Mesenchymal stem cell (in vitro differentiated cells and primary cell): Measurements from ENCODE around the gene TSPAN13.
"Not testable (repeated sequence)": the region's sequence is repeated elsewhere in the genome, so short reads cannot be mapped to it uniquely, and the experiment has no call there.

Experiments used
- DNase-seq: peaks from one replicate; pipeline ENCODE4 v3.0.0-alpha.2; 2013
- H2AFZ ChIP-seq: one replicate; pipeline ENCODE4 v1.6.1; 2013; ENCODE audit warnings: low read depth, mild to moderate bottlenecking, control low read depth, inconsistent platforms, low read length, moderate library complexity
- H2AK5ac ChIP-seq: 2 replicates; pipeline ENCODE4 v1.6.1; 2013; ENCODE audit warnings: low read length, moderate library complexity, mild to moderate bottlenecking, inconsistent platforms; ENCODE audit not compliant: severe bottlenecking
- H2BK120ac ChIP-seq: one replicate; pipeline ENCODE4 v1.6.1; 2013; ENCODE audit warnings: low read depth, mild to moderate bottlenecking, inconsistent platforms, low read length, moderate library complexity
- H2BK12ac ChIP-seq, 2 experiments: one replicate each; pipeline ENCODE4 v1.6.1; 2013; ENCODE audit warnings: inconsistent platforms in 2 of 2, low read length in 2 of 2, mild to moderate bottlenecking in 2 of 2, moderate library complexity in 2 of 2, control low read depth in 1 of 2
- H2BK15ac ChIP-seq: one replicate; pipeline ENCODE4 v1.6.1; 2013; ENCODE audit warnings: mild to moderate bottlenecking, low read depth, inconsistent platforms; ENCODE audit not compliant: poor library complexity, severe bottlenecking
- H2BK5ac ChIP-seq: 2 replicates; pipeline ENCODE4 v1.6.1; 2013; ENCODE audit warnings: low read depth, mild to moderate bottlenecking, low read length, control low read depth, inconsistent platforms; ENCODE audit not compliant: poor library complexity, severe bottlenecking
- H3K14ac ChIP-seq, 2 experiments: one replicate each; pipeline ENCODE4 v1.6.1; 2013; ENCODE audit warnings: inconsistent platforms in 2 of 2, low read length in 2 of 2, control low read depth in 1 of 2, mild to moderate bottlenecking in 1 of 2, moderate library complexity in 1 of 2
- H3K18ac ChIP-seq, 2 experiments: one replicate each; pipeline ENCODE4 v1.6.1; 2013; ENCODE audit warnings: inconsistent platforms in 2 of 2, low read length in 2 of 2, control low read depth in 1 of 2, low read depth in 1 of 2, mild to moderate bottlenecking in 1 of 2
- H3K23ac ChIP-seq, 2 experiments: one replicate each; pipeline ENCODE4 v1.6.1; 2013; ENCODE audit warnings: inconsistent platforms in 2 of 2, low read length in 2 of 2, mild to moderate bottlenecking in 2 of 2, moderate library complexity in 2 of 2, control low read depth in 1 of 2
- H3K27ac ChIP-seq: 2 replicates; pipeline ENCODE4 v1.5.1; 2013; ENCODE audit warnings: mild to moderate bottlenecking, moderate library complexity, low read length, control low read depth, inconsistent platforms; ENCODE audit not compliant: poor library complexity, severe bottlenecking
- H3K27me3 ChIP-seq, 2 experiments: 2 replicates each; pipeline versions ENCODE4 v1.6.1 to v1.7.0; 2013; ENCODE audit warnings: low read length in 2 of 2, mild to moderate bottlenecking in 2 of 2, moderate library complexity in 2 of 2, control low read depth in 1 of 2, inconsistent platforms in 1 of 2; ENCODE audit not compliant: control insufficient read depth in 1 of 2, insufficient read depth in 1 of 2
- H3K36me3 ChIP-seq, 2 experiments: 2 replicates each; pipeline versions ENCODE4 v1.6.1 to v1.7.0; 2013; ENCODE audit warnings: low read length in 2 of 2, control low read depth in 1 of 2, inconsistent platforms in 1 of 2, low read depth in 1 of 2, mild to moderate bottlenecking in 1 of 2; ENCODE audit not compliant: insufficient read depth in 2 of 2, control insufficient read depth in 1 of 2
- H3K4ac ChIP-seq, 2 experiments: one replicate each; pipeline ENCODE4 v1.6.1; 2013; ENCODE audit warnings: inconsistent platforms in 2 of 2, low read length in 2 of 2, mild to moderate bottlenecking in 2 of 2, moderate library complexity in 2 of 2, control low read depth in 1 of 2, low read depth in 1 of 2
- H3K4me1 ChIP-seq: 2 replicates; pipeline ENCODE4 v1.6.1; 2013; ENCODE audit warnings: low read depth, low read length, control low read depth; ENCODE audit not compliant: control insufficient read depth, insufficient read depth
- H3K4me2 ChIP-seq: 2 replicates; pipeline ENCODE4 v1.6.1; 2013; ENCODE audit warnings: low read length, mild to moderate bottlenecking, inconsistent platforms; ENCODE audit not compliant: poor library complexity, severe bottlenecking
- H3K4me3 ChIP-seq, 2 experiments: 2 replicates each; pipeline versions ENCODE4 v1.5.1 to v1.7.0; 2013; ENCODE audit warnings: low read length in 2 of 2, mild to moderate bottlenecking in 2 of 2, control low read depth in 1 of 2, low read depth in 1 of 2; ENCODE audit not compliant: insufficient read depth in 1 of 2
- H3K79me1 ChIP-seq: replicated peaks from 2 replicates; pipeline ENCODE4 v1.6.1; 2013; ENCODE audit warnings: mild to moderate bottlenecking, control low read depth, low read length, inconsistent platforms; ENCODE audit not compliant: poor library complexity, severe bottlenecking
- H3K9ac ChIP-seq: 2 replicates; pipeline ENCODE4 v1.7.0; 2013; ENCODE audit warnings: mild to moderate bottlenecking, low read length, moderate library complexity
- H3K9me3 ChIP-seq: 2 replicates; pipeline ENCODE4 v1.7.0; 2013; ENCODE audit warnings: mild to moderate bottlenecking, low read length; ENCODE audit not compliant: control insufficient read depth
- H4K8ac ChIP-seq: one replicate; pipeline ENCODE4 v1.6.1; 2013; ENCODE audit warnings: inconsistent platforms, mild to moderate bottlenecking, low read length, moderate library complexity
- H4K91ac ChIP-seq: one replicate; pipeline ENCODE4 v1.6.1; 2013; ENCODE audit warnings: mild to moderate bottlenecking, low read length, inconsistent platforms
- WGBS: methylation state at CpG from one replicate; pipeline ENCODE4 v1.1.7; 2013; ENCODE audit warnings: mixed read lengths; 5-methylcytosine and 5-hydroxymethylcytosine counted together

Gene TSPAN13

GRCh38 chr7:16764942-16765341 is 11.4 kb downstream of the TSPAN13 start:
- Histone ChIP-seq H2AK5ac (no peak overlapping the region), H3K9ac (no peak overlapping the region), H3K4ac (no peak overlapping the region), H4K91ac (no peak overlapping the region), H4K8ac (no peak overlapping the region), H3K27me3 (no peaks in the 10 kb centered on the region), H3K4me3 (no peak overlapping the region), H3K79me1 (peaks cover 17% of the 10 kb centered on the region), H2BK12ac (no peak overlapping the region), H2BK15ac (no peak overlapping the region), H3K9me3 (no peaks in the 10 kb centered on the region), H2BK5ac (no peak overlapping the region), H3K4me2 (no peak overlapping the region), H3K18ac (no peak overlapping the region), H3K36me3 (no peaks in the 10 kb centered on the region), H2AFZ (no peak overlapping the region), H3K27ac (no peak overlapping the region), H3K14ac (no peak overlapping the region), H3K23ac (no peak overlapping the region), H3K4me1 (no peaks in the 10 kb centered on the region), H2BK120ac (no peak overlapping the region)
- DNase-seq = no peak
- 94% methylated on average over 3 of the region's 3 CpGs for WGBS

GRCh38 chr7:16765436-16765859 is 11.9 kb downstream of the TSPAN13 start:
- Histone ChIP-seq H2BK5ac (no peak overlapping the region), H2BK120ac (no peak overlapping the region), H3K14ac (no peak overlapping the region), H3K4ac (no peak overlapping the region), H3K18ac (no peak overlapping the region), H3K36me3 (no peaks in the 10 kb centered on the region), H2AK5ac (no peak overlapping the region), H2AFZ (no peak overlapping the region), H3K9me3 (no peaks in the 10 kb centered on the region), H3K23ac (no peak overlapping the region), H4K8ac (no peak overlapping the region), H3K4me3 (no peak overlapping the region), H2BK15ac (no peak overlapping the region), H3K9ac (no peak overlapping the region), H3K4me1 (no peaks in the 10 kb centered on the region), H4K91ac (no peak overlapping the region), H3K79me1 (peaks cover 17% of the 10 kb centered on the region), H3K4me2 (no peak overlapping the region), H2BK12ac (no peak overlapping the region), H3K27ac (no peak overlapping the region), H3K27me3 (no peaks in the 10 kb centered on the region)
- WGBS = 100% methylated on average over 2 of the region's 2 CpGs
- no peak for DNase-seq

GRCh38 chr7:16769994-16770393 is 16.4 kb downstream of the TSPAN13 start:
- not testable (repeated sequence) for H3K4ac ChIP-seq, H3K14ac ChIP-seq, H2BK15ac ChIP-seq, DNase-seq, H4K91ac ChIP-seq, H3K9ac ChIP-seq, H3K4me2 ChIP-seq, H2AK5ac ChIP-seq, H3K4me3 ChIP-seq, H2BK120ac ChIP-seq, H3K27me3 ChIP-seq, H3K9me3 ChIP-seq, H3K23ac ChIP-seq, H4K8ac ChIP-seq, H2AFZ ChIP-seq, H3K4me1 ChIP-seq, H2BK12ac ChIP-seq, H2BK5ac ChIP-seq, H3K27ac ChIP-seq, H3K18ac ChIP-seq, H3K36me3 ChIP-seq
- WGBS = 100% methylated on average over 2 of the region's 3 CpGs
- H3K79me1 ChIP-seq = peaks cover 18% of the 10 kb centered on the region

- 98% methylated on average over 3 of the region's 6 CpGs for WGBS
- Histone ChIP-seq H3K18ac (no peak overlapping the region), H2AK5ac (no peak overlapping the region), H4K91ac (no peak overlapping the region), H3K4me3 (no peak overlapping the region), H2BK5ac (no peak overlapping the region), H3K14ac (no peak overlapping the region), H3K79me1 (peaks cover 20% of the 10 kb centered on the region), H3K4me2 (no peak overlapping the region), H3K4me1 (no peaks in the 10 kb centered on the region), H3K9me3 (no peaks in the 10 kb centered on the region), H3K4ac (no peak overlapping the region), H3K23ac (no peak overlapping the region), H3K9ac (no peak overlapping the region), H2AFZ (no peak overlapping the region), H3K27me3 (no peaks in the 10 kb centered on the region), H3K27ac (no peak overlapping the region), H2BK120ac (no peak overlapping the region), H3K36me3 (no peaks in the 10 kb centered on the region), H2BK12ac (no peak overlapping the region), H2BK15ac (no peak overlapping the region), H4K8ac (no peak overlapping the region)
- no peak for DNase-seq
Measured at GRCh38 chr7:16770657-16771329, 17.2 kb downstream of the TSPAN13 start.
